Karpas-422 (cell line): ENCODE measurements around the gene GYS1. TPM values are rescaled to one million over a fixed set of nuclear protein-coding genes. Genes with fewer than 3 reads are reported as not detected.
A peak's percentile ranks its signal among the peaks of the same experiment; 100 is the strongest.

Experiments
- DNase-seq: peaks from one replicate; pipeline ENCODE4 v3.0.0-alpha.2; 2015
- H2AFZ ChIP-seq: fragments of 200-600 bp; sonication (generic); 2 replicates; pipeline ENCODE4 v1.6.1; 2014; ENCODE audit warnings: antibody characterized with exemption, low read length, mixed read lengths
- H3K27ac ChIP-seq: fragments of 200-600 bp; sonication (generic); 2 replicates; pipeline ENCODE4 v1.5.1; 2014; ENCODE audit warnings: mild to moderate bottlenecking, low read length, moderate library complexity
- H3K27me3 ChIP-seq: fragments of 200-600 bp; sonication (generic); 2 replicates; pipeline ENCODE4 v1.6.1; 2014; ENCODE audit warnings: low read length, mixed read lengths
- H3K36me3 ChIP-seq: fragments of 200-600 bp; sonication (generic); 2 replicates; pipeline ENCODE4 v1.6.1; 2014; ENCODE audit warnings: low read length, mixed read lengths; ENCODE audit not compliant: insufficient read depth
- H3K4me1 ChIP-seq: fragments of 200-600 bp; sonication (generic); 2 replicates; pipeline ENCODE4 v1.6.1; 2014; ENCODE audit warnings: mild to moderate bottlenecking, low read length, mixed read lengths
- H3K4me2 ChIP-seq: fragments of 200-600 bp; sonication (generic); 2 replicates; pipeline ENCODE4 v1.6.1; 2014; ENCODE audit warnings: low read length, low read depth, mild to moderate bottlenecking; ENCODE audit not compliant: poor library complexity, severe bottlenecking
- H3K4me3 ChIP-seq: fragments of 200-600 bp; sonication (generic); 2 replicates; pipeline ENCODE4 v1.5.1; 2014; ENCODE audit warnings: mild to moderate bottlenecking, antibody characterized with exemption, low read length, mixed read lengths
- H3K79me2 ChIP-seq: fragments of 200-600 bp; sonication (generic); 2 replicates; pipeline ENCODE4 v1.6.1; 2014; ENCODE audit warnings: mild to moderate bottlenecking, low read length, mixed read lengths
- H3K9ac ChIP-seq: fragments of 200-600 bp; sonication (generic); 2 replicates; pipeline ENCODE4 v1.6.0; 2014; ENCODE audit warnings: low read length
- H3K9me2 ChIP-seq: fragments of 200-600 bp; sonication (generic), shearing (Covaris generic); replicated peaks from 2 replicates; pipeline ENCODE4 v1.6.0; 2014; ENCODE audit warnings: mild to moderate bottlenecking, low read length, moderate library complexity; ENCODE audit not compliant: insufficient read depth
- H3K9me3 ChIP-seq: fragments of 300-700, 200-600 bp; sonication (generic); 2 replicates; pipeline ENCODE4 v1.6.1; 2014; ENCODE audit warnings: low read length, mixed read lengths
- H4K20me1 ChIP-seq: fragments of 200-600 bp; sonication (generic); 2 replicates; pipeline ENCODE4 v1.6.1; 2014; ENCODE audit warnings: mild to moderate bottlenecking, antibody characterized with exemption, low read length, low read depth; ENCODE audit not compliant: insufficient read depth
- total RNA-seq: library from RNA; depleted of rRNA; stranded (reverse); fragments of >200 nt; shearing (Covaris generic); gene quantifications from 2 replicates; pipeline ENCODE4 v1.2.3, GENCODE V29; 2014; ENCODE audit warnings: low replicate concordance

The GYS1 gene
- total RNA-seq, 1 experiment from 2014 or later: 42.6 TPM

DNA sequence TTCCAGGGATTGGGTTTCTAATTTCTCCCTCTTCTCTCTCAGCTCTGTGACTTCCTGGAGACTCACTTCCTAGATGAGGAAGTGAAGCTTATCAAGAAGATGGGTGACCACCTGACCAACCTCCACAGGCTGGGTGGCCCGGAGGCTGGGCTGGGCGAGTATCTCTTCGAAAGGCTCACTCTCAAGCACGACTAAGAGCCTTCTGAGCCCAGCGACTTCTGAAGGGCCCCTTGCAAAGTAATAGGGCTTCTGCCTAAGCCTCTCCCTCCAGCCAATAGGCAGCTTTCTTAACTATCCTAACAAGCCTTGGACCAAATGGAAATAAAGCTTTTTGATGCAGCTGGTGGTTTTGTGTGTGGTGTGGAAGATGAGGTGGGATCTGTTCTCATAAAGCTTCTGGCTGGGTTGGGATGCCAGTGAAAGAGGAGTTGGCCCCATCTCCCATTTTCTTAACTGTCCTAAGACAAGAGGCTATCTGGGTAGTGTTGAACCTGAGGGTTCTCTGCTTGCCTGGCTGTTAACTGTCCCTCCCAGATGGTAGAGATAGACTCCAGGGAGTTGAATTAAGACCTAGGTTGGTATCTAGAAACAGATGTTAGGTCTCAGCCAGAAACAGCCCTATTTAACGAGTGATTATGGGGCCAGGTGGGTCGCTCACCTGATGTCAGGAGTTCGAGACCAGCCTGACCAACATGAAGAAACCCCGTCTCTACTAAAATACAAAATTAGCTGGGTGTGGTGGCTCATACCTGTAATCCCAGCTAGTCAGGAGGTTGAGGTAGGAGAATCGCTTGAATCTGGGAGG, 26.4 kb downstream of the GYS1 start:
- H4K20me1 ChIP-seq: peaks cover 12% of the 10 kb centered on the region
- no peaks in the 10 kb centered on the region for H3K9me2 ChIP-seq
- peak overlapping the region; percentile 73 for H3K4me2 ChIP-seq
- peak overlapping the region; percentile 87 for H3K4me3 ChIP-seq
- DNase-seq: peak; percentile 80
- H3K27ac ChIP-seq: peak overlapping the region; percentile 78
- H3K4me1 ChIP-seq: peaks cover 73% of the 10 kb centered on the region
- peak overlapping the region; percentile 81 for H3K9ac ChIP-seq
- H3K79me2 ChIP-seq: peaks cover 12% of the 10 kb centered on the region
- H3K27me3 ChIP-seq: no peaks in the 10 kb centered on the region
- H3K9me3 ChIP-seq: no peaks in the 10 kb centered on the region
- no peak overlapping the region for H2AFZ ChIP-seq
- H3K36me3 ChIP-seq: peaks cover 37% of the 10 kb centered on the region

GRCh38 chr19:48965806-48966540, 27.1 kb downstream of the GYS1 start:
- H4K20me1 ChIP-seq: peaks cover 12% of the 10 kb centered on the region
- no peaks in the 10 kb centered on the region for H3K9me2 ChIP-seq
- peak overlapping the region; percentile 73 for H3K4me2 ChIP-seq
- H3K4me1 ChIP-seq: peaks cover 71% of the 10 kb centered on the region
- no peak overlapping the region for H2AFZ ChIP-seq
- H3K79me2 ChIP-seq: peaks cover 12% of the 10 kb centered on the region
- no peaks in the 10 kb centered on the region for H3K9me3 ChIP-seq
- DNase-seq: peak; percentile 94
- H3K36me3 ChIP-seq: peaks cover 37% of the 10 kb centered on the region
- H3K9ac ChIP-seq: peak overlapping the region; percentile 81
- H3K27ac ChIP-seq: peak overlapping the region; percentile 78
- no peaks in the 10 kb centered on the region for H3K27me3 ChIP-seq
- H3K4me3 ChIP-seq: peak overlapping the region; percentile 87

DNA sequence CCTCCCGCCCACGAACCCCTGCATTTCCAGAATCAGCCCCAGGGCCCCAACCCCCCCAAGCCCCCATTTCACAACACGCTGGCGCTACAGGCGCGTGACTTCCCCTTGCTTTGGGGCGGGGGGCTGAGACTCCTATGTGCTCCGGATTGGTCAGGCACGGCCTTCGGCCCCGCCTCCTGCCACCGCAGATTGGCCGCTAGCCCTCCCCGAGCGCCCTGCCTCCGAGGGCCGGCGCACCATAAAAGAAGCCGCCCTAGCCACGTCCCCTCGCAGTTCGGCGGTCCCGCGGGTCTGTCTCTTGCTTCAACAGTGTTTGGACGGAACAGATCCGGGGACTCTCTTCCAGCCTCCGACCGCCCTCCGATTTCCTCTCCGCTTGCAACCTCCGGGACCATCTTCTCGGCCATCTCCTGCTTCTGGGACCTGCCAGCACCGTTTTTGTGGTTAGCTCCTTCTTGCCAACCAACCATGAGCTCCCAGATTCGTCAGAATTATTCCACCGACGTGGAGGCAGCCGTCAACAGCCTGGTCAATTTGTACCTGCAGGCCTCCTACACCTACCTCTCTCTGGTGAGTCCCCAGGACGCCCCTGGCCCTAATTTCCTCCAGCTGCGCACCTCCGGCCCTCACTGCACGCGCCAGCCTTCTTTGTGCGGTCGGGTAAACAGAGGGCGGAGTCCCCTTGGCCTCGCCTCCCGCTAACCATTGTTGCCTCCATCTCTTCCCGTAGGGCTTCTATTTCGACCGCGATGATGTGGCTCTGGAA, 27.9 kb downstream of the GYS1 start, which contains the start of gene FTL:
FTL (plus strand) TSS at position 270 of the 766 bp plus-strand sequence; CDS start at position 469, 199 bp downstream.
- H3K9me3 ChIP-seq: no peaks in the 10 kb centered on the region
- peaks cover 32% of the 10 kb centered on the region for H3K36me3 ChIP-seq
- peak within 1 kb of the TSS; percentile 91 for H3K27ac ChIP-seq
- no peaks in the 10 kb centered on the region for H3K27me3 ChIP-seq
- H2AFZ ChIP-seq: no peak within 1 kb of the TSS; the same call in 1 of the 2 replicates
- H3K79me2 ChIP-seq: peaks cover 12% of the 10 kb centered on the region
- H3K9me2 ChIP-seq: no peaks in the 10 kb centered on the region
- H3K4me2 ChIP-seq: peak within 1 kb of the TSS; percentile 79
- peak within 1 kb of the TSS; percentile 81 for H3K9ac ChIP-seq
- peak within 1 kb of the TSS; percentile 87 for H3K4me3 ChIP-seq
- peaks cover 12% of the 10 kb centered on the region for H4K20me1 ChIP-seq
- peaks cover 65% of the 10 kb centered on the region for H3K4me1 ChIP-seq
- DNase-seq: peak; percentile 100

- peaks cover 12% of the 10 kb centered on the region for H3K79me2 ChIP-seq
- no peaks in the 10 kb centered on the region for H3K27me3 ChIP-seq
- H3K27ac ChIP-seq: peak overlapping the region; percentile 91
- peaks cover 57% of the 10 kb centered on the region for H3K4me1 ChIP-seq
- H3K9me3 ChIP-seq: no peaks in the 10 kb centered on the region
- DNase-seq: no peak
- H3K4me3 ChIP-seq: peak overlapping the region; percentile 63
- H4K20me1 ChIP-seq: peaks cover 12% of the 10 kb centered on the region
- H3K4me2 ChIP-seq: peak overlapping the region; percentile 79
- no peak overlapping the region; the same call in 1 of the 2 replicates for H2AFZ ChIP-seq
- no peaks in the 10 kb centered on the region for H3K9me2 ChIP-seq
- peaks cover 27% of the 10 kb centered on the region for H3K36me3 ChIP-seq
- peak overlapping the region; percentile 74 for H3K9ac ChIP-seq
Measured at GRCh38 chr19:48964205-48965039, 28.7 kb downstream of the GYS1 start.

DNA sequence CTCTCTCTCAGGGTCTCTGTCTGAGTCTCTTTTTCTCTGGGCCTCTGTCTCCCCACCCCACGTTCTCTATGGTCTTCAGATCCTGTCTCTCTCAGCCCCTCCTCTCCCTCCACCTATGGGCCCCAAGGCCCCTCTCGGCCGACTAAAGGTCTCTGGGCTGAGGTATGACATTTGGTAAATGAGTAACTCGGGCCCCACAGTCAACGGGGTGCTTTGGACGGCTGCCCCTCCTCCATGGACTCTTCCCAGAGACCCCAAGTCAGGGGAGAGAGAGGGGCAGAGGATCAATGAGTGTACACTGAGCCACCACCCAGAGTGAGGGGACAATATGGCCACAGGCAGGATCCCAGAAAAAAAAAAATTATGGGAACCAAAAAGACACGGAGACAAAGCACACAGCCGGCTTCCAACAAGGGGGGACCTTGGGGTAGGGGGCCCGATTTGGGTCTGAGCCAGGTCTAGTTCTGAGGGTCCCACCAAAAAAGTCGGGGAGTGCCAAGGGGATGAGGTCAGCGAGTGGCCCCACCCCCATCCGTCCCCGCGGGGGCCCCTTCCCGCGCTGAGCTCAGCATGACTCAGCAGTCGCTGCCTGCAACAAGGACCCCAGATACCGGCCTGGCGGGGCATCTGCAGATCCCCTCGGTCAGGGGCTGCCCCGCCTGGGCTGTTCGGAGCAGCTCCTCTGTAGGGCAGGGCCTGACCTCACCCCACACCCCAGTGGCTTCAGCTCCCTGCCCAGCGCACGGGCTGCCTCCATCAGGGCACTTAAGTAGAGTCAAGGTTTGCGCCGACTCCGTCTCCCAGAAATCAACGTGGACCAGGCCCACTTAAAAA, 29.5 kb downstream of the GYS1 start:
- Histone ChIP-seq H4K20me1 (peaks cover 12% of the 10 kb centered on the region), H2AFZ (no peak overlapping the region; the same call in 1 of the 2 replicates), H3K4me1 (peaks cover 57% of the 10 kb centered on the region), H3K9me3 (no peaks in the 10 kb centered on the region), H3K9ac (peak overlapping the region; percentile 74), H3K27ac (peak overlapping the region; percentile 91), H3K27me3 (no peaks in the 10 kb centered on the region), H3K4me2 (peak overlapping the region; percentile 79), H3K9me2 (no peaks in the 10 kb centered on the region), H3K4me3 (peak overlapping the region; percentile 63), H3K36me3 (peaks cover 21% of the 10 kb centered on the region), H3K79me2 (peaks cover 12% of the 10 kb centered on the region)
- peak; percentile 91 for DNase-seq

- Histone ChIP-seq H3K27me3 (no peaks in the 10 kb centered on the region), H3K4me2 (peak overlapping the region; percentile 79)
Measured at GRCh38 chr19:48962849-48963165, 30.3 kb downstream of the GYS1 start.

More at GRCh38 chr19:48962849-48963165, 30.3 kb downstream of the GYS1 start:
- Histone ChIP-seq H3K4me3 (peak overlapping the region; percentile 63; the same call in 1 of the 2 replicates), H3K9me2 (no peaks in the 10 kb centered on the region), H4K20me1 (peaks cover 12% of the 10 kb centered on the region), H3K36me3 (peaks cover 15% of the 10 kb centered on the region), H3K4me1 (peaks cover 52% of the 10 kb centered on the region), H3K9ac (peak overlapping the region; percentile 74), H3K27ac (peak overlapping the region; percentile 91), H3K79me2 (peaks cover 12% of the 10 kb centered on the region), H3K9me3 (no peaks in the 10 kb centered on the region), H2AFZ (no peak overlapping the region)
- DNase-seq: no peak
